ENCODE results near the gene FRRS1.

The FRRS1 gene

DNA sequence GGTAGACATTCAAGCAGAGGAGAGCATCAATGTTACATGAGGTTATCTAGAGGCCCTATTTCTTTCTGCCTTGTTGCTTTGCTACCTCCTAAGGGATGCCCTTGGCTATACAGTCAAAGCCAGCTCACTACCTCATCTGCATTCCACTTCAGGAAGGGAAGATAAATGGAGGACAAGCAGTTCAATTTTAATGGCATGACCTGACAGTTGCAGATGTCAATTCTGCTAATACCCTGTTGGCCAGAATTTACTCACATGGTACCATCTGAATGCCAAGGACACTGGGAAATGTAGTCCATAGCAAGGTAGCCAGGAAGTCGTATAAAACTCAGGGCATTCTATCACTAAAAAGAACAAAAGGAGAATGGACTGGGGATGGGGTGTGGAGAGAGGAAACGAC lies 89.0 kb downstream of the FRRS1 start:
- no peak for TF ChIP-seq JUND (IDR thresholded peaks at IDR 0.05; ENCODE audit: low read depth)
- in situ Hi-C loops (cut with HindIII; ENCODE audit: low pct_unique_long_range_greater_than_20kb, low sequenced_read_pairs): no loop called here
- no peak for DNase-seq (ENCODE audit: low read depth in 1 of 2, low spot score in 1 of 2)

DNA sequence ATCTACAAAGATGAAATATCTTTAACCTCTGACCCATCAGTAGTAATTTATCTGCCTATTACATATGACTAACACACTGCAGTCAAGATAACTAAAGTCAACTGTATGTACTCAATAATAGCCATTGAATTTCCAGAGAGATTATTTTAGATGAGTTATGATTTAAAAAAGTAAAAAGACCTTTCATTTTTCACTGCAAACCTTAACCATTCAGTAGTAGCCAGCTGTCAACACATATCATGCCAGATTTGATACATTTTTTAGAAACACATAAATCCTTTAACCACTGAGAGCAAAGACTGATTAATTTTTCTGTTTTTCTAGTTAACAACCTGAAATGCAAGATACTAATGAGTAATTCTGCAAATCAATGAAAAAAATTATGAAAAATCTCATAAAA lies 89.6 kb downstream of the FRRS1 start:
- TF ChIP-seq JUND (IDR thresholded peaks at IDR 0.05; ENCODE audit: low read depth): no peak
- in situ Hi-C loops (cut with HindIII; ENCODE audit: low pct_unique_long_range_greater_than_20kb, low sequenced_read_pairs): no loop called here
- DNase-seq (ENCODE audit: low read depth in 1 of 2, low spot score in 1 of 2): no peak

DNA sequence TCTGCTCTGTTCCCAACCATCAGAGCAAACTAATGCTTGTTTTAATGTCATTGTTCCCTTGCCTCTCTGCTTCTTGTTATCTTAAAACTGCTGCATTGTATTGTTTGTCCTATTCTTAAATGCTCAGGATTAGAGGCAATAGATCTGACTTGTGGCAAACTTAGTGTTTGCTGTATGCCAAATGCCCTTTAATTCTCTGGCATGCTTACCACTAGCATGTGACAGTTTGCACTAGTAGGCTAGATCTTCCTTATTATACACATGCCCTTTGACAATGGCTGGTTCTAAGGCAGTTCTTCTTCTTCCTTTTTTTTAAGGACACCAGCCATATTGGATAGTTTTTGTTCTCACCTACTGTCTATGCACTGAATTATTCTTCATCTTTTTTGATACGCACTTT lies 90.4 kb downstream of the FRRS1 start:
- no peak for DNase-seq (ENCODE audit: low read depth in 1 of 2, low spot score in 1 of 2)
- no peak for TF ChIP-seq JUND (IDR thresholded peaks at IDR 0.05; ENCODE audit: low read depth)
- in situ Hi-C loops (cut with HindIII; ENCODE audit: low pct_unique_long_range_greater_than_20kb, low sequenced_read_pairs): no loop called here

DNA sequence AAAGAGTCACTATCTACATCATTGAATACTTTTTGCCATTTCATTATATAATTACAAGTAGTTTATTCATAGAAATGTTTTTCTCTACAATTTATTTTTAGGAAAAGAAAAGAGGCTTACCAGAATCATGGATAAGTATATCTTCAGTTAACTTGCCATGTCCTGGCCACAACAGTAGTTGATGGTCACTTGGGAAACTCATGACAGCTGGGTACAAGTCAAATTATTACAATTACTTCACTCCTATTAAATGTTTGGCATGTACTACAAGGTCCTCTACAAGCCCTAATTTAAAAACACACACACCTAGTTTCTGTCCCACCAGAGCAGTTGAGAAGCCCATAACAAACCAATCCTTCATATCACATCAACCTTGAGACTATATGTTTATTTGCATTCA lies 91.1 kb downstream of the FRRS1 start:
- no peak for TF ChIP-seq JUND (IDR thresholded peaks at IDR 0.05; ENCODE audit: low read depth)
- in situ Hi-C loops (cut with HindIII; ENCODE audit: low pct_unique_long_range_greater_than_20kb, low sequenced_read_pairs): no loop called here
- DNase-seq (ENCODE audit: low read depth in 1 of 2, low spot score in 1 of 2): no peak

DNA sequence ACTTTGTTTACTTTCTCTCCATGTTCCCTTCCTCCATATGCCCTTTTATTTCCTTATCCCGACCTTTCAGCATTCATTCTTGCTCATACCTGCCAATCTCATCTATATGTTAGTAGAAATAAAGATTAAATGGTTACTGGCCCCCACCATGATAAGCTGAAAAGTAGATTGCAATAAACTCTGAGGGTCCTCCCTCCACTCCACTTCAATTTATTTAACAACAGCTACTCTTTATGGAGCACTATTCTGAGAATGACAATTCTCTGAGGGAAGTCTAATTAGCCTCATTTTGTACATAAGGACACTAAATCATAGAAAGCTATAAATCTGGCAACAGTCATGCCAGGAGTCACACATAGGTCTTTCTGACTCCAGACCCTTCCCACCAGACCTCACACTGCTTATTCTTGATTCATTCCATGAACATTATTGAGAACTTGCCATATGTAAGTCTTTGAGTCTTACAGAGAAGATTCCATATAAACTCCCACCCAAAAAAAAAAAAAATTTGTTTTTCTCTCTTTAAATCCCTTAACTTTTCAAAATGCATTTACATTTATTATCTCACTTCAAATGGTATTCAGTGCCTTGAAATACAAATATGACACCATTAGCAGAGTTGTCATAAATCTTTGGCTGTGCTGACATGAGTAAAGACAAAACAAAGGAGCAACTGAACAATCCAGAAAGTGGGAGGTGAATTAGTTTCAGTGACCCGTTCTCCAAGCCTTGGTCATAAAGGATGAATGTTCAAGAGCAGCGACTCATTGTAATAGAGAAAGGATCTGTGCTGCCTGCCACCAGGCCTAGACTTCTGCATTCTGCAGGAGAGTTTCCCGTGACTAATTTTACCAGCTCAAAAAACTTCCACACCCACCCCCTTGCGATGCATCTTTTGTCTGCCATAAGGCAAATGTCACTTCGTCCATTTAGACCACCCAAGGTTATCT lies 92.0 kb downstream of the FRRS1 start:
- DNase-seq (ENCODE audit: low read depth in 1 of 2, low spot score in 1 of 2): no peak
- in situ Hi-C loops (cut with HindIII; ENCODE audit: low pct_unique_long_range_greater_than_20kb, low sequenced_read_pairs): no loop called here
- no peak for TF ChIP-seq JUND (IDR thresholded peaks at IDR 0.05; ENCODE audit: low read depth)

DNA sequence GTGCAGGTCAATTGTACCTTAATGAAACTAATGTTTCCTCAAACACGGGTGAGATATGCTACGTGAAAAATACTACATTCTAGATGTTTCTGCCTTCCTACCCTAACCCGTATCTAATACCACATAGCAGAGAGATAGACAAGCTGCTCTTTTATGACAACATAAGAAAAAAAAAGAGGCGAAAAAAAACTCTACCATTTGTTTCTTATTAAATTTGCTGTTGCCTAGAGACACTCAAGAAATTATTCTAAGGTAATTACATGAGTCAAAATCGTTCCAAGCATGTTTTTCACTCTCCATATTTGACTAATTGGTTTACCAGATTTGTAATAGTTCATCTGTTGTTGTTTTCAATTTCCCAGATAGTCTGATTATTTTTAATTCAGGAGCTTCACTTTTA lies 93.1 kb downstream of the FRRS1 start:
- no peak for TF ChIP-seq JUND (IDR thresholded peaks at IDR 0.05; ENCODE audit: low read depth)
- no peak for DNase-seq (ENCODE audit: low read depth in 1 of 2, low spot score in 1 of 2)
- in situ Hi-C loops (cut with HindIII; ENCODE audit: low pct_unique_long_range_greater_than_20kb, low sequenced_read_pairs): no loop called here

DNA sequence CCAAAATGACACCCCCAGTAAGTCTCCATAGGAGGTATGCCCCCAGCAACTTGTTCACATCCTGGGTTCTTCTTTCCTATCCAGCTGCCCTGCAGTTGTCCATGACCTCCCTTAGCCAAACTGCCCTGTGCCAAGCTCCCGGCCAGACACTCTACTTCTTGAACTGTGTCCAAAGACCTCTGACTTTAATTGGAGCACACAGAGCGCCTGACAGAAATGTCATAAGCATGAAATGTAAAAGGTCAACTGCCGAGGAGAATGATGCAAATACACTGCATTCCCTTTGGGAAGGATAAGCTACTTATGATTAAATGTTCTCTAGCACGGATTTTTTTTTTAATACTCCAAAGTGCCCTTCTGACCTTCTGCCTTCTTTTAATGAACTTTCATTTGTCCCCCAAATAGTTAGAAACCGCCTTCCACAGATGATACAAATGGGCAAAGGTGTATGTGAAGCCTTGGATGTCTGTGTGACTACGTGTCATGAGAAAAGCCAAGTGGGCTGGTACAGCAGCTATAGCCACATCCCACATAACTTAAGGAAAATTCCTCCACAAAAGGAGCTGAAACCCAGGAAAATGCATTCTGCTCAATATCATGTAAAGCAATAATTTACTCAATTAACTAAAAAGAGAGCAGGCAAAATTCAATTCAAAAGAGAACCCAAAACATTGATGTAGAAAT lies 93.8 kb downstream of the FRRS1 start:
- in situ Hi-C loops (cut with HindIII; ENCODE audit: low pct_unique_long_range_greater_than_20kb, low sequenced_read_pairs): no loop called here

DNA sequence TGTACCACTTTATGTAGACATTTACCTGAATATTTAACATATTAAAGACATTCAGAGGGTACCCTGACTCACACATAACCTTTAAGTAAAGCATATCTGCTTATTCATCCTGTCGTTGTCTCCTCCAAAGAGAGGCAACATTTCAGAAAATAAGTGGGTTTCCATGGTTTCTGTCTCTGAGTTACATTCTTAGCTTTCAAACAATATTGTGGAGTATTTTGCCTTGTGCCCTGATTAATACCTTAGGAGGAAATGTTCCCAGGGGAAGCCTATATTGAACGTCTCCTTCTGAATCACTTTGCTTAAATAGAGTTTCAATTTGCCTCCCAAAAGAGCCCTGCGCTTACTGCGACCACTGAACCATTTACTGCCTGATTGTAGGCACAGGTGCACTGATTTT lies 94.4 kb downstream of the FRRS1 start:
- in situ Hi-C loops (cut with HindIII; ENCODE audit: low pct_unique_long_range_greater_than_20kb, low sequenced_read_pairs): no loop called here
- no peak for DNase-seq (ENCODE audit: low read depth in 1 of 2, low spot score in 1 of 2)
- no peak for TF ChIP-seq JUND (IDR thresholded peaks at IDR 0.05; ENCODE audit: low read depth)

More for the DNA sequence above, 93.8 kb downstream of the FRRS1 start:
- no peak for DNase-seq (ENCODE audit: low read depth in 1 of 2, low spot score in 1 of 2)
- TF ChIP-seq JUND (IDR thresholded peaks at IDR 0.05; ENCODE audit: low read depth): no peak

DNA sequence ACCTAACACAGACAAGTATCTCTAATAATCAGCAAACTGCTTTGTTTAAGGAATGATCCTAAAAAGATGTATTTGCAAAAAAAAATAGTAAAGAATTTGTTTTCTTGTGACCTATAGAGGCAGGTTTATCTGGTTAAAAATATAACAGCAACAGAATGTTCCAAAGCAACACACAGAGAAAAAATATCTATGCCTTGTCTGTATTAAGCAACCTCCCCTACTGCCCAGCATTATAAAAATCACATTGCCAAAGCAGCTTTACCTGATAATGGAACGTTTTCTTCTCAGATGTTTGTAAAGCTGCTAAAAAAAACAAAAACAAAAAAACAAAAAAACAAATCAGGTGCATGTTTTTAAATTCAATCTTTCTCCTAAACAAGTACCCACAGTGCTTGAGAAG lies 95.9 kb downstream of the FRRS1 start:
- in situ Hi-C loops (cut with HindIII; ENCODE audit: low pct_unique_long_range_greater_than_20kb, low sequenced_read_pairs): no loop called here
- DNase-seq (ENCODE audit: low read depth in 1 of 2, low spot score in 1 of 2): no peak
- no peak for TF ChIP-seq JUND (IDR thresholded peaks at IDR 0.05; ENCODE audit: low read depth)

DNA sequence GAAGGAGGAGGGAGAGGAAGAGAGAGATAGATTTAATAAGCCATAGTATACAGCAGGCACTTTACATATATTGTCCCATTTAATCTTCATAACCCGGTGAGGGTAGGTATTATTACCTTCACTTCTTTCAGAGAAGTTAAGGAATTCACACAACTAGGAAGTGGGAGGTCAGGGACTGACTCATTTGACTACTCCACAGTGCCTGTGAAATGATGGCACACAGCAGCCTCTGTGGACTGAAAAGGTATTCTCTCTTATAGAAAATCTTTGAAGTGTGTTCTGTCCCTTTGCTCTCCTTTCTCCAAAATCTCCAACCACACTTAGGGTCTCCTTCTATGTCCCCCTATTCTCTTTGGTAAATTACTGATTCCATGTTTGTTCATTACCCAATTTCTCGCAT lies 96.6 kb downstream of the FRRS1 start:
- DNase-seq (ENCODE audit: low read depth in 1 of 2, low spot score in 1 of 2): no peak
- in situ Hi-C loops (cut with HindIII; ENCODE audit: low pct_unique_long_range_greater_than_20kb, low sequenced_read_pairs): no loop called here
- no peak for TF ChIP-seq JUND (IDR thresholded peaks at IDR 0.05; ENCODE audit: low read depth)

DNA sequence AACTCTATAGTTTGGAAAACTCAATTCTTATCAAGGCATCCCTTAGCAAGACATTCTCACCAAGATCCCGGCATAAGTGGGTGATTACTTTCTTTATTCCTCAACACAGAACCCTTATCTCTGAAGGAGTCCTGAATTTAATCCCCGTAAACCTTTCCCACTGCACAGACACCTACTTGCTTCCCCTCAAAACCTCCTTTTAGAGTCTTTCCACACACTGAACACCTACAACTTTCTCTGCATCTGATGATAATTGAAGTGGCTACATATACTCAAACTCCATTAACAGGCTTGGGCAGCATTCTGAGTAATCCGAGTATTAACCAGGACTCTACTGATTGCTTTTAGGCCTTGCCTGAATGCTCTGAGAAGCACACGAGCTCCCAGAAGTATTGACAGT lies 97.1 kb downstream of the FRRS1 start:
- in situ Hi-C loops (cut with HindIII; ENCODE audit: low pct_unique_long_range_greater_than_20kb, low sequenced_read_pairs): no loop called here
- TF ChIP-seq JUND (IDR thresholded peaks at IDR 0.05; ENCODE audit: low read depth): no peak
- DNase-seq (ENCODE audit: low read depth in 1 of 2, low spot score in 1 of 2): no peak

DNA sequence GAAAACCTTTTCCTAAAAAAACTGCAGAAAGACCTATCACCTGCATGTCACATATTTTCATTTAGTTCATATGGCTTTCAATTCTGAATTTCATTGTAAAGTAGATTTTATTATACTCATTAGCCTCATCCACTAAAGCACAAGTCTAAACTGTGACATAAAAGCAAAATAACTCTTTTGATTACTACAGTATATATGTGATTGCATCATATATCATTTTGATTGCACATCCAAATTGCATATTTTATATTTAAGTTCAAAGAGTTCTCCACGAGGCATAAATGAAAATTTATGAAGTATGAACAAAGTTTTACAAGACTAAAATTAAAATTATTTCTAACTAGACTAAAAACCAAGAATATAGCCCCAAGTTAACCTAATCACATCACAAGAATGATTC lies 101.2 kb downstream of the FRRS1 start:
- in situ Hi-C loops (cut with HindIII; ENCODE audit: low pct_unique_long_range_greater_than_20kb, low sequenced_read_pairs): no loop called here
- TF ChIP-seq JUND (IDR thresholded peaks at IDR 0.05; ENCODE audit: low read depth): no peak
- no peak for DNase-seq (ENCODE audit: low read depth in 1 of 2, low spot score in 1 of 2)

DNA sequence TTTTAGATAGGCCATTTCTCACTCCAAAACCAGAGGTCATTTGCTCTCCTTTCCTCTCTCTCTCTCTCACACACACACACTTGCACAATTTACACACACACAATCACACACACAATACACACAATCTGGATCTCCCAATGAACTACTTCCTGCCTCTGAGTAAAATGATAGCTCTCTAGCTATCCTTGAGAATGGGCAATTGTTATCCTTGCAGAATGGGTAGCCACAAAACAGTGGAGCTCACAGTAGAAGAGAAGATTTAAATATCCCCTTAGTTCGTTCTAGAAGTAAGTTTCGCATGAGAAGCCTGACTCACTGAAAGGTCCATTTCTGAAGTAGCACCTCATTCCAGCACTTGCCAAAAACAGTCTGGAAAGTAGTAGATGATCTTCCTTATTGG lies 102.9 kb downstream of the FRRS1 start:
- DNase-seq (ENCODE audit: low read depth in 1 of 2, low spot score in 1 of 2): no peak
- in situ Hi-C loops (cut with HindIII; ENCODE audit: low pct_unique_long_range_greater_than_20kb, low sequenced_read_pairs): no loop called here
- TF ChIP-seq JUND (IDR thresholded peaks at IDR 0.05; ENCODE audit: low read depth): no peak

Measured in T47D (cell line).